ENCODE results near the gene EIF4A3. TPM values are rescaled to one million over a fixed set of nuclear protein-coding genes. Genes with fewer than 3 reads are reported as not detected.

EIF4A3 gene
- total and polyA plus RNA-seq, 10 of the 15 experiments (the other 5 are each of a cell fraction or from before 2014, with no cell fraction given): 53.3 to 225 (median 103) TPM

DNA sequence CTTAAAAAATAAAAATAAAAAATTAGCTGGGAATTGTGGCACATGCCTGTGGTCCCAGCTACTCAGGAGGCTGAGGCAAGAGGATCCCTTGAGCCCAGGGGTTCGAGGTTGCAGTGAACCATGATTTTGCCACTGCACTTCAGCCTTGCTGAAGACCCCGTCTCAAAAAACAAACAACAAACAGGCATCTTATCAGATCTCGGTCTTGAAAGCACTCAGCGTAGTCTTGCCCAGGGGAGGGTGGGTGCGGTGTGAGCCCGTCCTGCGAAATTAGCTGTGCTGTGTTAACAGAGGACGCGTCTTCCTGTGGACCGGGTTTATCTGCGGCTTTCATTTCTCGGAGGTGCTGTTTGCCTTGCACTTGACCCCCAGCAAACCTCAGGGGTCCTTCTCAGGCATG, 40.2 kb downstream of the EIF4A3 start:
- ChIA-PET CTCF (no interaction called here), RAD21 (ENCODE audit: unreplicated experiment) (no interaction called here), POLR2A (no interaction called here), SMC1A (ENCODE audit: uncharacterized antibody, unreplicated experiment) (no interaction called here)
- H3K79me2 ChIP-seq (ENCODE audit: control insufficient read depth, insufficient read depth, low read length): no peaks in the 10 kb centered on the region; the same call in 1 of the 2 replicates
- ATAC-seq (no peak), FAIRE-seq (no peak), DNase-seq (ENCODE audit: low read depth, low spot score) (no peak)
- no peaks in the 10 kb centered on the region for H3K9me3 ChIP-seq (replicated peaks; ENCODE audit: control insufficient read depth, insufficient read depth, low read length)
- H3K27ac ChIP-seq (ENCODE audit: control insufficient read depth, insufficient read depth): no peak overlapping the region
- no TSS peak for BruUV-seq (replicated peaks)
- TF ChIP-seq FOXM1 (IDR thresholded peaks at IDR 0.05; ENCODE audit: low read depth, low read length) (no peak), SP1 (IDR thresholded peaks at IDR 0.05; ENCODE audit: low read depth, low read length) (no peak), BCL3 (IDR thresholded peaks at IDR 0.05; ENCODE audit: borderline replicate concordance, insufficient read depth, low read depth, low read length, poor library complexity, severe bottlenecking) (no peak), TCF12 (IDR thresholded peaks at IDR 0.05; ENCODE audit: low read depth, low read length) (no peak), YY1 (IDR thresholded peaks at IDR 0.05; ENCODE audit: low read depth, low read length) (no peak), SRF (IDR thresholded peaks at IDR 0.05; ENCODE audit: low read depth in 2 of 2, low read length in 2 of 2) (no peak), PRDM15 (CRISPR knock-in tag; IDR thresholded peaks at IDR 0.05) (no peak), SREBF1 (IDR thresholded peaks at IDR 0.05; ENCODE audit: low read length) (no peak), DPF2 (IDR thresholded peaks at IDR 0.05) (no peak)
- TF ChIP-seq, protein P1, sequence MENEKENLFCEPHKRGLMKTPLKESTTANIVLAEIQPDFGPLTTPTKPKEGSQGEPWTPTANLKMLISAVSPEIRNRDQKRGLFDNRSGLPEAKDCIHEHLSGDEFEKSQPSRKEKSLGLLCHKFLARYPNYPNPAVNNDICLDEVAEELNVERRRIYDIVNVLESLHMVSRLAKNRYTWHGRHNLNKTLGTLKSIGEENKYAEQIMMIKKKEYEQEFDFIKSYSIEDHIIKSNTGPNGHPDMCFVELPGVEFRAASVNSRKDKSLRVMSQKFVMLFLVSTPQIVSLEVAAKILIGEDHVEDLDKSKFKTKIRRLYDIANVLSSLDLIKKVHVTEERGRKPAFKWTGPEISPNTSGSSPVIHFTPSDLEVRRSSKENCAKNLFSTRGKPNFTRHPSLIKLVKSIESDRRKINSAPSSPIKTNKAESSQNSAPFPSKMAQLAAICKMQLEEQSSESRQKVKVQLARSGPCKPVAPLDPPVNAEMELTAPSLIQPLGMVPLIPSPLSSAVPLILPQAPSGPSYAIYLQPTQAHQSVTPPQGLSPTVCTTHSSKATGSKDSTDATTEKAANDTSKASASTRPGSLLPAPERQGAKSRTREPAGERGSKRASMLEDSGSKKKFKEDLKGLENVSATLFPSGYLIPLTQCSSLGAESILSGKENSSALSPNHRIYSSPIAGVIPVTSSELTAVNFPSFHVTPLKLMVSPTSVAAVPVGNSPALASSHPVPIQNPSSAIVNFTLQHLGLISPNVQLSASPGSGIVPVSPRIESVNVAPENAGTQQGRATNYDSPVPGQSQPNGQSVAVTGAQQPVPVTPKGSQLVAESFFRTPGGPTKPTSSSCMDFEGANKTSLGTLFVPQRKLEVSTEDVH (IDR thresholded peaks at IDR 0.05; ENCODE audit: low read depth, partially characterized antibody): no peak
- no peak overlapping the region for H2AFZ ChIP-seq (ENCODE audit: control insufficient read depth, low read depth, low read length)
- H3K4me3 ChIP-seq: no peak overlapping the region
- no peak overlapping the region for H3K4me2 ChIP-seq (ENCODE audit: control insufficient read depth, insufficient read depth)
- H3K27me3 ChIP-seq (replicated peaks in 1 of 2; ENCODE audit: control insufficient read depth in 2 of 2, insufficient read depth in 2 of 2, low read length in 1 of 2): peaks cover 0 to 3% of the 10 kb centered on the region in 2 experiments; a peak in 2 of 4 replicates
- intact Hi-C loops (cut with micrococcal nuclease; ENCODE audit: unreplicated experiment) (no loop called here), in situ Hi-C loops (cut with MboI) (no loop called here)
- peaks cover 5% of the 10 kb centered on the region; the same call in 1 of the 2 replicates for H3K4me1 ChIP-seq (ENCODE audit: control insufficient read depth, insufficient read depth, low read length)
- no peaks in the 10 kb centered on the region for H3K36me3 ChIP-seq (ENCODE audit: control insufficient read depth in 2 of 2, insufficient read depth in 2 of 2, low read length in 1 of 2)
- 64% methylated on average over 12 of the region's 12 CpGs for WGBS (ENCODE audit: insufficient coverage, insufficient replicate concordance, low lambda C conversion rate, missing lambda C conversion rate)
- no peak overlapping the region for H3K9ac ChIP-seq (ENCODE audit: control insufficient read depth, insufficient read depth, low read length)
- H4K20me1 ChIP-seq (ENCODE audit: control insufficient read depth, insufficient read depth): no peaks in the 10 kb centered on the region; the same call in 1 of the 2 replicates
